ENCODE data around the gene TMBIM6. TPM values are rescaled to one million over a fixed set of nuclear protein-coding genes. Genes with fewer than 3 reads are reported as not detected.
A peak's percentile ranks its signal among the peaks of the same experiment; 100 is the strongest.

TMBIM6 gene
- total RNA-seq, 1 experiment from 2014 or later: 525 TPM

DNA sequence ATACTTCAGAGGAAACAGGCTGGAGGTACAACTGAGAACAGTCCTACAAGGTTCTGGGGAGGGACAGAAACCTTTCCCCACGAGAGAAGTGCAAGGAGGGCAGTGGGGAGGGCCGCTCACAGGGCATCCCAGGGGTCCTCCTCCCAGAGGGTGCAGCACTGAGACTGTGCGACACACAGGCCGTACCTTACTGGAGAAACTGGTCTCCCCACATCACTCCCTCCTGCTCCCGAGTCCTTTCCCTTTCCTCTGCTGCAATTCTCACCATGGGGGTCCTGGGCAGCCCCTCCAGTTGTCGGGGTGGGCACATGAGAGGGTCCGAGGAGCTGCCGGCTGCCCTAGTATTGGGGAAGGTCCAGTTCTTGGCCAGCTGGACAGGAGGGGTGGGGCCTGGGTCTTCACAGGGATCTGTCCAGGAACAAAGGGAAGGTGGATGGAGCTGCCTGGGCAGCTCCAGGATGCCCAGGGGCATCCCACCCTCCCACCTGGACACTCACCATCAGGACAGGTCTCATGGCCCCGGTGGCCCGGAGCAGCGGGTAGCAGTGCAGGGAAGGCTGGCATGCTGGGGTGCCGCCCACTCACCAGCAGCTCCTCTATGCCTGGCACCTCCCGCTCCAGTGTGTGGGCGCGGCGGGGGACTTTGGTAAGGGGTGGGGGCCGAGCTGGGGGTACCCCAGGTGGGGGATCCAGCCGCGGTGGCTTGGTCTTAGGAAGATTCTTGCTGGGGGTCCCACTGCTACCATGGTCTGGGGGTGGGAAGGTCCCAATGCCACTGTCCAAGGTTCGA is 51.0 kb downstream of the TMBIM6 start:
- no TSS peak for BruUV-seq (replicated peaks)
- intact Hi-C loops (cut with micrococcal nuclease; ENCODE audit: unreplicated experiment) (no loop called here), in situ Hi-C loops (cut with HindIII; ENCODE audit: low pct_unique_long_range_greater_than_20kb, low sequenced_read_pairs) (no loop called here)
- DNase-seq (ENCODE audit: low read depth, low spot score): no peak
- Histone ChIP-seq H3K9me3 (ENCODE audit: control insufficient read depth, insufficient read depth, low read depth, low read length) (no peaks in the 10 kb centered on the region), H3K4me3 (ENCODE audit: low read depth in 2 of 2, low read length in 2 of 2) (no peak overlapping the region), H3K27me3 (ENCODE audit: control insufficient read depth, insufficient read depth, low read length) (no peaks in the 10 kb centered on the region), H3K27ac (ENCODE audit: low read length) (no peak overlapping the region), H3K4me1 (ENCODE audit: control insufficient read depth, insufficient read depth, low read length) (no peaks in the 10 kb centered on the region), H3K36me3 (ENCODE audit: control insufficient read depth, insufficient read depth, low read length) (no peaks in the 10 kb centered on the region)
- ChIA-PET CTCF (no interaction called here), POLR2A (no interaction called here)
- 0 out of 2 replicates have a peak, but pooled peaks have one; percentile 36 for ATAC-seq
- TF ChIP-seq SIN3A (IDR thresholded peaks at IDR 0.05; ENCODE audit: borderline replicate concordance, insufficient read depth, low read depth, low read length): no peak
- TF ChIP-seq, protein P1, sequence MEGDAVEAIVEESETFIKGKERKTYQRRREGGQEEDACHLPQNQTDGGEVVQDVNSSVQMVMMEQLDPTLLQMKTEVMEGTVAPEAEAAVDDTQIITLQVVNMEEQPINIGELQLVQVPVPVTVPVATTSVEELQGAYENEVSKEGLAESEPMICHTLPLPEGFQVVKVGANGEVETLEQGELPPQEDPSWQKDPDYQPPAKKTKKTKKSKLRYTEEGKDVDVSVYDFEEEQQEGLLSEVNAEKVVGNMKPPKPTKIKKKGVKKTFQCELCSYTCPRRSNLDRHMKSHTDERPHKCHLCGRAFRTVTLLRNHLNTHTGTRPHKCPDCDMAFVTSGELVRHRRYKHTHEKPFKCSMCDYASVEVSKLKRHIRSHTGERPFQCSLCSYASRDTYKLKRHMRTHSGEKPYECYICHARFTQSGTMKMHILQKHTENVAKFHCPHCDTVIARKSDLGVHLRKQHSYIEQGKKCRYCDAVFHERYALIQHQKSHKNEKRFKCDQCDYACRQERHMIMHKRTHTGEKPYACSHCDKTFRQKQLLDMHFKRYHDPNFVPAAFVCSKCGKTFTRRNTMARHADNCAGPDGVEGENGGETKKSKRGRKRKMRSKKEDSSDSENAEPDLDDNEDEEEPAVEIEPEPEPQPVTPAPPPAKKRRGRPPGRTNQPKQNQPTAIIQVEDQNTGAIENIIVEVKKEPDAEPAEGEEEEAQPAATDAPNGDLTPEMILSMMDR (IDR thresholded peaks at IDR 0.05): no peak
- no peak for TF ChIP-seq TCF7L2 (IDR thresholded peaks at IDR 0.05; ENCODE audit: low read depth, low read length)
- TF ChIP-seq POLR2AphosphoS5 (IDR thresholded peaks at IDR 0.05; ENCODE audit: low read depth, low read length): no peak
- TF ChIP-seq, protein P2, sequence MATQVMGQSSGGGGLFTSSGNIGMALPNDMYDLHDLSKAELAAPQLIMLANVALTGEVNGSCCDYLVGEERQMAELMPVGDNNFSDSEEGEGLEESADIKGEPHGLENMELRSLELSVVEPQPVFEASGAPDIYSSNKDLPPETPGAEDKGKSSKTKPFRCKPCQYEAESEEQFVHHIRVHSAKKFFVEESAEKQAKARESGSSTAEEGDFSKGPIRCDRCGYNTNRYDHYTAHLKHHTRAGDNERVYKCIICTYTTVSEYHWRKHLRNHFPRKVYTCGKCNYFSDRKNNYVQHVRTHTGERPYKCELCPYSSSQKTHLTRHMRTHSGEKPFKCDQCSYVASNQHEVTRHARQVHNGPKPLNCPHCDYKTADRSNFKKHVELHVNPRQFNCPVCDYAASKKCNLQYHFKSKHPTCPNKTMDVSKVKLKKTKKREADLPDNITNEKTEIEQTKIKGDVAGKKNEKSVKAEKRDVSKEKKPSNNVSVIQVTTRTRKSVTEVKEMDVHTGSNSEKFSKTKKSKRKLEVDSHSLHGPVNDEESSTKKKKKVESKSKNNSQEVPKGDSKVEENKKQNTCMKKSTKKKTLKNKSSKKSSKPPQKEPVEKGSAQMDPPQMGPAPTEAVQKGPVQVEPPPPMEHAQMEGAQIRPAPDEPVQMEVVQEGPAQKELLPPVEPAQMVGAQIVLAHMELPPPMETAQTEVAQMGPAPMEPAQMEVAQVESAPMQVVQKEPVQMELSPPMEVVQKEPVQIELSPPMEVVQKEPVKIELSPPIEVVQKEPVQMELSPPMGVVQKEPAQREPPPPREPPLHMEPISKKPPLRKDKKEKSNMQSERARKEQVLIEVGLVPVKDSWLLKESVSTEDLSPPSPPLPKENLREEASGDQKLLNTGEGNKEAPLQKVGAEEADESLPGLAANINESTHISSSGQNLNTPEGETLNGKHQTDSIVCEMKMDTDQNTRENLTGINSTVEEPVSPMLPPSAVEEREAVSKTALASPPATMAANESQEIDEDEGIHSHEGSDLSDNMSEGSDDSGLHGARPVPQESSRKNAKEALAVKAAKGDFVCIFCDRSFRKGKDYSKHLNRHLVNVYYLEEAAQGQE (IDR thresholded peaks at IDR 0.05; ENCODE audit: insufficient read depth in 1 of 2, low read depth in 2 of 2, low read length in 1 of 2): no peak

DNA sequence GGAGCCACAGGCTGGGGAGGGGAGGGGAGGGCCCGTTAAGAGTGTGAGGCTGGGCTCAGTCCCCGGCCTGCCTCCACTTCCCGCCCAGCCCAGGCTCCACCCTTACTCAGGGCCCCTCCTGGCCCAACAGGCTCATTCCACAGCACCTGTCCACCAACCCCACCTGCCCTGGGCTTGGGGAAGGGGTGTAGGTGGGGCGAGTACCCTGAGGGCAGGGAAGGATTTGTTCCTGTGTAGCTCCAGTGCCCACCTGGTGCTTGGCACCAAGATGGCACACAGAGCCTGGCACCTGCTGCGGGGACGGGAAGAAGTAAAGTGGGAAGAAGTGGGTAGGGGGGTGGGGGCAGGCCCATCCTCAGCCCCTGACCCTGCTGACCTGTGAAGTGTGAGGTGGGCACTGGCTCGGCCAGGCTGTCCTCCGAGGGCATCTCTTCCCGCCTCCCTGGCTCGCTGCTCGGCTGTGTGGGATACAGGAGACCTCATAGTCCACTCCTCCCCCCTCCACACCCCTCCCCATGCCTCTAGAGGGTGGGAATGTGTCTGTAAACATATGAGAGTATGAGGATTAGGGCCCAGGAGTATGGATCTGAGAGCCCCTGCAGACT is 51.7 kb downstream of the TMBIM6 start:
- ATAC-seq: 0 out of 2 replicates have a peak, but pooled peaks have one; percentile 40
- H3K9me3 ChIP-seq (ENCODE audit: control insufficient read depth, insufficient read depth, low read depth, low read length): no peaks in the 10 kb centered on the region
- TF ChIP-seq, protein P1 (IDR thresholded peaks at IDR 0.05): no peak
- TF ChIP-seq TCF7L2 (IDR thresholded peaks at IDR 0.05; ENCODE audit: low read depth, low read length): no peak
- TF ChIP-seq POLR2AphosphoS5 (IDR thresholded peaks at IDR 0.05; ENCODE audit: low read depth, low read length): no peak
- TF ChIP-seq, protein P2 (IDR thresholded peaks at IDR 0.05; ENCODE audit: insufficient read depth in 1 of 2, low read depth in 2 of 2, low read length in 1 of 2): no peak
- TF ChIP-seq SIN3A (IDR thresholded peaks at IDR 0.05; ENCODE audit: borderline replicate concordance, insufficient read depth, low read depth, low read length): no peak
- intact Hi-C loops (cut with micrococcal nuclease; ENCODE audit: unreplicated experiment) (no loop called here), in situ Hi-C loops (cut with HindIII; ENCODE audit: low pct_unique_long_range_greater_than_20kb, low sequenced_read_pairs) (no loop called here)
- ChIA-PET POLR2A (no interaction called here), CTCF (no interaction called here)
- H3K4me1 ChIP-seq (ENCODE audit: control insufficient read depth, insufficient read depth, low read length): no peaks in the 10 kb centered on the region
- no peaks in the 10 kb centered on the region for H3K36me3 ChIP-seq (ENCODE audit: control insufficient read depth, insufficient read depth, low read length)
- BruUV-seq (replicated peaks): no TSS peak
- no peak overlapping the region for H3K27ac ChIP-seq (ENCODE audit: low read length)
- no peak overlapping the region for H3K4me3 ChIP-seq (ENCODE audit: low read depth in 2 of 2, low read length in 2 of 2)
- H3K27me3 ChIP-seq (ENCODE audit: control insufficient read depth, insufficient read depth, low read length): no peaks in the 10 kb centered on the region
- no peak for DNase-seq (ENCODE audit: low read depth, low spot score)
